ENCODE results near the gene PVALB. TPM values are rescaled to one million over a fixed set of nuclear protein-coding genes. Genes with fewer than 3 reads are reported as not detected.

Gene PVALB
- total and polyA plus RNA-seq, 4 donors: 0.73 to 3.0 (median 2.4) TPM; not detected in 1

- H3K27me3 ChIP-seq (ENCODE audit: control insufficient read depth in 3 of 3, insufficient read depth in 3 of 3, low read length in 2 of 3): peaks cover 3 to 53% (median 6%) of the 10 kb centered on the region in 3 donors
- H3K9me3 ChIP-seq (ENCODE audit: control insufficient read depth in 4 of 4, insufficient read depth in 3 of 4, low read length in 3 of 4): peaks cover 0 to 6% (median 0%) of the 10 kb centered on the region in 4 donors
- H3K4me3 ChIP-seq: no peak overlapping the region
- no peak overlapping the region for H3K27ac ChIP-seq (ENCODE audit: low read depth in 1 of 2, low read length in 1 of 2)
- 63 to 66% methylated on average over 3 of the region's 3 CpGs for WGBS, 2 donors
- H3K36me3 ChIP-seq (ENCODE audit: control insufficient read depth in 4 of 4, insufficient read depth in 4 of 4, low read length in 4 of 4): no peaks in the 10 kb centered on the region
- no peaks in the 10 kb centered on the region for H3K4me1 ChIP-seq (ENCODE audit: control insufficient read depth in 5 of 5, insufficient read depth in 5 of 5, low read length in 5 of 5)
- no peak overlapping the region for H3K9ac ChIP-seq (ENCODE audit: insufficient read depth in 1 of 2, low read length in 2 of 2)
- no peak for DNase-seq
- no peak for TF ChIP-seq CTCF (IDR thresholded peaks at IDR 0.05; ENCODE audit: control extremely low read depth, extremely low read depth)
- ATAC-seq (ENCODE audit: insufficient read depth, low FRiP score): no peak
These were observed 16.2 kb upstream of the PVALB start for GRCh38 chr22:36833073-36833472.

- no peak for TF ChIP-seq CTCF (IDR thresholded peaks at IDR 0.05; ENCODE audit: control extremely low read depth, extremely low read depth)
- no peaks in the 10 kb centered on the region for H3K36me3 ChIP-seq (ENCODE audit: control insufficient read depth in 4 of 4, insufficient read depth in 4 of 4, low read length in 4 of 4)
- 69 to 80% methylated on average over 3 of the region's 3 CpGs for WGBS, 2 donors
These were observed 14.9 kb upstream of the PVALB start for GRCh38 chr22:36831717-36832116.

GRCh38 chr22:36831206-36831605 lies 14.4 kb upstream of the PVALB start:
- TF ChIP-seq CTCF (IDR thresholded peaks at IDR 0.05; ENCODE audit: control extremely low read depth, extremely low read depth): no peak
- no peak for DNase-seq

More at GRCh38 chr22:36831717-36832116, 14.9 kb upstream of the PVALB start:
- DNase-seq (no peak), ATAC-seq (ENCODE audit: insufficient read depth, low FRiP score) (no peak)
- no peak overlapping the region for H3K9ac ChIP-seq (ENCODE audit: insufficient read depth in 1 of 2, low read length in 2 of 2)
- peaks cover 0 to 5% (median 0%) of the 10 kb centered on the region in 4 donors for H3K9me3 ChIP-seq (ENCODE audit: control insufficient read depth in 4 of 4, insufficient read depth in 3 of 4, low read length in 3 of 4)
- peaks cover 3 to 62% (median 6%) of the 10 kb centered on the region in 3 donors for H3K27me3 ChIP-seq (ENCODE audit: control insufficient read depth in 3 of 3, insufficient read depth in 3 of 3, low read length in 2 of 3)
- no peak overlapping the region for H3K4me3 ChIP-seq
- no peak overlapping the region for H3K27ac ChIP-seq (ENCODE audit: low read depth in 1 of 2, low read length in 1 of 2)
- no peaks in the 10 kb centered on the region for H3K4me1 ChIP-seq (ENCODE audit: control insufficient read depth in 5 of 5, insufficient read depth in 5 of 5, low read length in 5 of 5)

GRCh38 chr22:36830601-36831000 lies 13.8 kb upstream of the PVALB start:
- Histone ChIP-seq H3K27me3 (ENCODE audit: control insufficient read depth in 3 of 3, insufficient read depth in 3 of 3, low read length in 2 of 3) (peaks cover 3 to 67% (median 6%) of the 10 kb centered on the region in 3 donors), H3K9ac (ENCODE audit: insufficient read depth in 1 of 2, low read length in 2 of 2) (no peak overlapping the region), H3K36me3 (ENCODE audit: control insufficient read depth in 4 of 4, insufficient read depth in 4 of 4, low read length in 4 of 4) (no peaks in the 10 kb centered on the region), H3K4me1 (ENCODE audit: control insufficient read depth in 5 of 5, insufficient read depth in 5 of 5, low read length in 5 of 5) (no peaks in the 10 kb centered on the region), H3K4me3 (no peak overlapping the region), H3K9me3 (ENCODE audit: control insufficient read depth in 4 of 4, insufficient read depth in 3 of 4, low read length in 3 of 4) (peaks cover 0 to 5% (median 0%) of the 10 kb centered on the region in 4 donors), H3K27ac (ENCODE audit: low read depth in 1 of 2, low read length in 1 of 2) (no peak overlapping the region)
- no peak for ATAC-seq (ENCODE audit: insufficient read depth, low FRiP score)
- WGBS, 2 donors: 79 to 84% methylated on average over 2 of the region's 2 CpGs
- no peak for TF ChIP-seq CTCF (IDR thresholded peaks at IDR 0.05; ENCODE audit: control extremely low read depth, extremely low read depth)
- DNase-seq: no peak

More at GRCh38 chr22:36831206-36831605, 14.4 kb upstream of the PVALB start:
- Histone ChIP-seq H3K27me3 (ENCODE audit: control insufficient read depth in 3 of 3, insufficient read depth in 3 of 3, low read length in 2 of 3) (peaks cover 3 to 67% (median 6%) of the 10 kb centered on the region in 3 donors), H3K4me1 (ENCODE audit: control insufficient read depth in 5 of 5, insufficient read depth in 5 of 5, low read length in 5 of 5) (no peaks in the 10 kb centered on the region), H3K9me3 (ENCODE audit: control insufficient read depth in 4 of 4, insufficient read depth in 3 of 4, low read length in 3 of 4) (peaks cover 0 to 5% (median 0%) of the 10 kb centered on the region in 4 donors), H3K4me3 (no peak overlapping the region), H3K9ac (ENCODE audit: insufficient read depth in 1 of 2, low read length in 2 of 2) (no peak overlapping the region), H3K27ac (ENCODE audit: low read depth in 1 of 2, low read length in 1 of 2) (no peak overlapping the region), H3K36me3 (ENCODE audit: control insufficient read depth in 4 of 4, insufficient read depth in 4 of 4, low read length in 4 of 4) (no peaks in the 10 kb centered on the region)
- ATAC-seq (ENCODE audit: insufficient read depth, low FRiP score): no peak
